ENCODE data around the gene SETBP1.

The SETBP1 gene

GRCh38 chr18:45100321-45101105 is 419.8 kb downstream of the SETBP1 start:
- DNase-seq: no peak

- DNase-seq: no peak
Measured at GRCh38 chr18:45102126-45102525, 421.4 kb downstream of the SETBP1 start.

- DNase-seq: no peak
Measured at GRCh38 chr18:45102863-45103262, 422.2 kb downstream of the SETBP1 start.

- no peak for DNase-seq
Measured at GRCh38 chr18:45103319-45104048, 422.8 kb downstream of the SETBP1 start.

- no peak for DNase-seq
Measured at GRCh38 chr18:45104049-45104395, 423.3 kb downstream of the SETBP1 start.

GRCh38 chr18:45106331-45106774 is 425.7 kb downstream of the SETBP1 start:
- DNase-seq: no peak

GRCh38 chr18:45107425-45107824 is 426.7 kb downstream of the SETBP1 start:
- no peak for DNase-seq

GRCh38 chr18:45108754-45109153 is 428.1 kb downstream of the SETBP1 start:
- DNase-seq: no peak

GRCh38 chr18:45109271-45109670 is 428.6 kb downstream of the SETBP1 start:
- DNase-seq: no peak

GRCh38 chr18:45109706-45110105 is 429.0 kb downstream of the SETBP1 start:
- no peak for DNase-seq

- DNase-seq: no peak
Measured at GRCh38 chr18:45110577-45111501, 430.2 kb downstream of the SETBP1 start.

- no peak for DNase-seq
Measured at GRCh38 chr18:45111502-45111848, 430.8 kb downstream of the SETBP1 start.

GRCh38 chr18:45112682-45113081 is 432.0 kb downstream of the SETBP1 start:
- no peak for DNase-seq

- DNase-seq: no peak
Measured at GRCh38 chr18:45116116-45116515, 435.4 kb downstream of the SETBP1 start.
